ENCODE measurements around the gene NR5A1. TPM values are rescaled to one million over a fixed set of nuclear protein-coding genes. Genes with fewer than 3 reads are reported as not detected.

The NR5A1 gene
- total RNA-seq, 4 donors from 2014 or later: 0.17 TPM; not detected in 3

Other genes with a start within 250 kb of the NR5A1 start
- 10 to 100 TPM; 14.1 to 21.9 (median 15.1) TPM for gene NEK6, start 249.4 kb downstream of the NR5A1 start, total RNA-seq
- 100 to 1,000 TPM; 105 to 124 (median 113) TPM for gene PSMB7, start 92.0 kb downstream of the NR5A1 start, total RNA-seq
- not detected for gene ADGRD2, start 56.9 kb downstream of the NR5A1 start, total RNA-seq

All from esophagus muscularis mucosa (tissue), 4 donors.